Liver (tissue), 9 donors: ENCODE measurements around the gene PDE1C. TPM values are rescaled to one million over a fixed set of nuclear protein-coding genes. Genes with fewer than 3 reads are reported as not detected.

Source experiments
- DNase-seq: peaks from one replicate; pipeline ENCODE4 v3.0.0-alpha.2; 2017; ENCODE audit warnings: low spot score
- H3K27ac ChIP-seq, 2 donors: one replicate each; pipeline ENCODE4 v1.7.0; 2013; ENCODE audit warnings: inconsistent platforms in 2 of 2, low read length in 2 of 2, control low read depth in 1 of 2, low read depth in 1 of 2, mild to moderate bottlenecking in 1 of 2
- H3K27me3 ChIP-seq, 4 donors: one replicate each; pipeline versions ENCODE4 v1.6.1 to v1.7.0; 2013; ENCODE audit warnings: low read length in 3 of 4, inconsistent platforms in 1 of 4, mild to moderate bottlenecking in 1 of 4, moderate library complexity in 1 of 4; ENCODE audit not compliant: control insufficient read depth in 4 of 4, insufficient read depth in 4 of 4
- H3K36me3 ChIP-seq, 4 donors: one replicate each; pipeline versions ENCODE4 v1.6.1 to v1.7.0; 2013; ENCODE audit warnings: low read length in 3 of 4, mild to moderate bottlenecking in 3 of 4, low read depth in 1 of 4, moderate library complexity in 1 of 4; ENCODE audit not compliant: control insufficient read depth in 4 of 4, insufficient read depth in 3 of 4
- H3K4me1 ChIP-seq, 4 donors: one replicate each; pipeline versions ENCODE4 v1.6.1 to v1.7.0; 2013; ENCODE audit warnings: low read length in 3 of 4, mild to moderate bottlenecking in 3 of 4, moderate library complexity in 1 of 4; ENCODE audit not compliant: control insufficient read depth in 4 of 4, insufficient read depth in 4 of 4
- H3K4me3 ChIP-seq, 3 donors: one replicate each; pipeline versions ENCODE4 v1.6.1 to v1.7.0; 2013; ENCODE audit warnings: low read length in 3 of 3, control low read depth in 1 of 3, low read depth in 1 of 3, mild to moderate bottlenecking in 1 of 3
- H3K9ac ChIP-seq, 2 donors: one replicate each; pipeline ENCODE4 v1.7.0; 2013; ENCODE audit warnings: low read length in 2 of 2, mild to moderate bottlenecking in 2 of 2, moderate library complexity in 2 of 2, control low read depth in 1 of 2, low read depth in 1 of 2
- H3K9me3 ChIP-seq, 4 donors: one replicate each; pipeline versions ENCODE4 v1.6.1 to v1.7.0; 2013; ENCODE audit warnings: low read length in 3 of 4; ENCODE audit not compliant: control insufficient read depth in 4 of 4
- EGR1 ChIP-seq, 2 donors: IDR thresholded peaks; 2 replicates each; pipeline ENCODE4 v1.6.1; 2016 to 2018; ENCODE audit warnings: antibody characterized with exemption in 2 of 2, low read depth in 2 of 2
- FOXA1 ChIP-seq: IDR thresholded peaks from 2 replicates; pipeline ENCODE4 v1.6.1; 2016; ENCODE audit warnings: antibody characterized with exemption
- FOXA2 ChIP-seq: IDR thresholded peaks from 2 replicates; pipeline ENCODE4 v1.6.1; 2016; ENCODE audit warnings: antibody characterized with exemption
- GABPA ChIP-seq, 2 donors: IDR thresholded peaks in 1 of 2; conservative IDR thresholded peaks in 1 of 2; 2 replicates each; pipeline ENCODE4 v1.6.1; 2016; ENCODE audit warnings: antibody characterized with exemption in 2 of 2, mild to moderate bottlenecking in 1 of 2, moderate library complexity in 1 of 2
- HNF4A ChIP-seq, 2 donors: conservative IDR thresholded peaks; 2 replicates each; pipeline ENCODE4 v1.6.1; 2016; ENCODE audit warnings: antibody characterized with exemption in 2 of 2, mild to moderate bottlenecking in 2 of 2
- HNF4G ChIP-seq: IDR thresholded peaks from 2 replicates; pipeline ENCODE4 v1.6.1; 2016; ENCODE audit warnings: antibody characterized with exemption
- JUND ChIP-seq, 2 donors: IDR thresholded peaks; 2 replicates each; pipeline ENCODE4 v1.6.1; 2016; ENCODE audit warnings: antibody characterized with exemption in 2 of 2
- RAD21 ChIP-seq, 2 donors: IDR thresholded peaks; 2 replicates each; pipeline ENCODE4 v1.6.1; 2016; ENCODE audit warnings: antibody characterized with exemption in 2 of 2, mild to moderate bottlenecking in 2 of 2
- RXRA ChIP-seq, 2 donors: IDR thresholded peaks; 2 replicates each; pipeline ENCODE4 v1.6.1; 2017 to 2018; ENCODE audit warnings: antibody characterized with exemption in 2 of 2, mild to moderate bottlenecking in 1 of 2
- SP1 ChIP-seq: IDR thresholded peaks from 2 replicates; pipeline ENCODE4 v1.6.1; 2018; ENCODE audit warnings: antibody characterized with exemption, mild to moderate bottlenecking
- TAF1 ChIP-seq: conservative IDR thresholded peaks from 2 replicates; pipeline ENCODE4 v1.6.1; 2016; ENCODE audit warnings: antibody characterized with exemption, mild to moderate bottlenecking
- YY1 ChIP-seq: IDR thresholded peaks from 2 replicates; pipeline ENCODE4 v1.6.1; 2016; ENCODE audit warnings: antibody characterized with exemption, mild to moderate bottlenecking
- WGBS: extraction: QIAGEN DNeasy Blood & Tissue Kit; methylation state at CpG from one replicate; pipeline ENCODE4 v1.1.7; 2013; 5-methylcytosine and 5-hydroxymethylcytosine counted together
- polyA plus RNA-seq, 2 donors: library from polyadenylated mRNA; stranded (reverse) in 1 of 2; unstranded in 1 of 2; fragments of 200-250 nt in 1 of 2; fragments of >200 nt in 1 of 2; fragmentation: Nextera tagmentation in 1 of 2; extraction: Ambion mirVana in 1 of 2; gene quantifications; one replicate each; pipeline versions ENCODE4 v1.2.1 to v1.2.3, GENCODE V29; 2013 to 2015
- total RNA-seq, 2 donors: library from RNA; depleted of rRNA; stranded (reverse); fragments of >200 nt; gene quantifications; one replicate each; pipeline ENCODE4 v1.2.3, GENCODE V29; 2014
- TF ChIP-seq, protein P1 (sequence below): IDR thresholded peaks from 2 replicates; pipeline ENCODE4 v1.6.1; 2016; ENCODE audit warnings: antibody characterized with exemption, mild to moderate bottlenecking
- TF ChIP-seq, protein P2 (sequence below): fragments of 150-350 bp; IDR thresholded peaks from 2 replicates; pipeline ENCODE4 v1.5.1; 2017; ENCODE audit warnings: improper control_type of control experiment, low read depth, low read length; ENCODE audit not compliant: missing input control
- TF ChIP-seq, protein P3 (sequence below): IDR thresholded peaks from 2 replicates; pipeline ENCODE4 v1.6.1; 2016; ENCODE audit warnings: antibody characterized with exemption
- TF ChIP-seq, protein P4 (sequence below): IDR thresholded peaks from 2 replicates; pipeline ENCODE4 v1.6.1; 2016; ENCODE audit warnings: antibody characterized with exemption
- TF ChIP-seq, protein P5 (sequence below): IDR thresholded peaks from 2 replicates; pipeline ENCODE4 v1.6.1; 2016; ENCODE audit warnings: antibody characterized with exemption
- donor health status: healthy.
- donor health status: healthy.
- donor health status: healthy.
- donor health status: healthy.
- donor health status: healthy.

The PDE1C gene
- total and polyA plus RNA-seq, 4 donors: 0.05 to 0.92 (median 0.47) TPM; not detected in 1

DNA sequence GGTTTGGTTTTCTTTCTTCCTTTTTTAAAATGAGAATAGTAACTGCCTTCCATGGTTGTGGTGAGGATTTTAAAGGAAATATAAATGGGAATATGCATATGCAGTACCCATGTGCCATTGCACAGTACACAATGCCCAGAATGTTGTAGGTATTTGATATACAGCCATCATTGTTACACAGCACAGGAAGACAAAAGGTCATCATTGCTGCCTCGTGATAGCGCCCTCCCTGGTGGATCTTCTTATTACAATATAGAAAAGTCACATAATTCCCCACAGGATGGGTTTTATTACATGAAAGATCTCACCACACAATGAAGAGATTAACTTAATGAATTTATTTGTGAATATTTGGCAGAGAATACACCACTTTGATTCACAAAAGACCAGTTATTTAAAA lies 306.7 kb downstream of the PDE1C start:
- TF ChIP-seq, protein P1, sequence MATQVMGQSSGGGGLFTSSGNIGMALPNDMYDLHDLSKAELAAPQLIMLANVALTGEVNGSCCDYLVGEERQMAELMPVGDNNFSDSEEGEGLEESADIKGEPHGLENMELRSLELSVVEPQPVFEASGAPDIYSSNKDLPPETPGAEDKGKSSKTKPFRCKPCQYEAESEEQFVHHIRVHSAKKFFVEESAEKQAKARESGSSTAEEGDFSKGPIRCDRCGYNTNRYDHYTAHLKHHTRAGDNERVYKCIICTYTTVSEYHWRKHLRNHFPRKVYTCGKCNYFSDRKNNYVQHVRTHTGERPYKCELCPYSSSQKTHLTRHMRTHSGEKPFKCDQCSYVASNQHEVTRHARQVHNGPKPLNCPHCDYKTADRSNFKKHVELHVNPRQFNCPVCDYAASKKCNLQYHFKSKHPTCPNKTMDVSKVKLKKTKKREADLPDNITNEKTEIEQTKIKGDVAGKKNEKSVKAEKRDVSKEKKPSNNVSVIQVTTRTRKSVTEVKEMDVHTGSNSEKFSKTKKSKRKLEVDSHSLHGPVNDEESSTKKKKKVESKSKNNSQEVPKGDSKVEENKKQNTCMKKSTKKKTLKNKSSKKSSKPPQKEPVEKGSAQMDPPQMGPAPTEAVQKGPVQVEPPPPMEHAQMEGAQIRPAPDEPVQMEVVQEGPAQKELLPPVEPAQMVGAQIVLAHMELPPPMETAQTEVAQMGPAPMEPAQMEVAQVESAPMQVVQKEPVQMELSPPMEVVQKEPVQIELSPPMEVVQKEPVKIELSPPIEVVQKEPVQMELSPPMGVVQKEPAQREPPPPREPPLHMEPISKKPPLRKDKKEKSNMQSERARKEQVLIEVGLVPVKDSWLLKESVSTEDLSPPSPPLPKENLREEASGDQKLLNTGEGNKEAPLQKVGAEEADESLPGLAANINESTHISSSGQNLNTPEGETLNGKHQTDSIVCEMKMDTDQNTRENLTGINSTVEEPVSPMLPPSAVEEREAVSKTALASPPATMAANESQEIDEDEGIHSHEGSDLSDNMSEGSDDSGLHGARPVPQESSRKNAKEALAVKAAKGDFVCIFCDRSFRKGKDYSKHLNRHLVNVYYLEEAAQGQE: no peak
- TF ChIP-seq TAF1 (no peak), JUND (IDR thresholded peaks at IDR 0.05) (no peak), FOXA1 (no peak), SP1 (no peak), RXRA (IDR thresholded peaks at IDR 0.05) (no peak), RAD21 (IDR thresholded peaks at IDR 0.05) (no peak), HNF4G (no peak), EGR1 (IDR thresholded peaks at IDR 0.05; ENCODE audit: low read depth in 2 of 2) (no peak), GABPA (IDR thresholded peaks at IDR 0.05 in 1 of 2, conservative IDR thresholded peaks at IDR 0.05 in 1 of 2) (no peak), YY1 (no peak)
- TF ChIP-seq, protein P2, sequence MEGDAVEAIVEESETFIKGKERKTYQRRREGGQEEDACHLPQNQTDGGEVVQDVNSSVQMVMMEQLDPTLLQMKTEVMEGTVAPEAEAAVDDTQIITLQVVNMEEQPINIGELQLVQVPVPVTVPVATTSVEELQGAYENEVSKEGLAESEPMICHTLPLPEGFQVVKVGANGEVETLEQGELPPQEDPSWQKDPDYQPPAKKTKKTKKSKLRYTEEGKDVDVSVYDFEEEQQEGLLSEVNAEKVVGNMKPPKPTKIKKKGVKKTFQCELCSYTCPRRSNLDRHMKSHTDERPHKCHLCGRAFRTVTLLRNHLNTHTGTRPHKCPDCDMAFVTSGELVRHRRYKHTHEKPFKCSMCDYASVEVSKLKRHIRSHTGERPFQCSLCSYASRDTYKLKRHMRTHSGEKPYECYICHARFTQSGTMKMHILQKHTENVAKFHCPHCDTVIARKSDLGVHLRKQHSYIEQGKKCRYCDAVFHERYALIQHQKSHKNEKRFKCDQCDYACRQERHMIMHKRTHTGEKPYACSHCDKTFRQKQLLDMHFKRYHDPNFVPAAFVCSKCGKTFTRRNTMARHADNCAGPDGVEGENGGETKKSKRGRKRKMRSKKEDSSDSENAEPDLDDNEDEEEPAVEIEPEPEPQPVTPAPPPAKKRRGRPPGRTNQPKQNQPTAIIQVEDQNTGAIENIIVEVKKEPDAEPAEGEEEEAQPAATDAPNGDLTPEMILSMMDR: no peak
- TF ChIP-seq, protein P3, sequence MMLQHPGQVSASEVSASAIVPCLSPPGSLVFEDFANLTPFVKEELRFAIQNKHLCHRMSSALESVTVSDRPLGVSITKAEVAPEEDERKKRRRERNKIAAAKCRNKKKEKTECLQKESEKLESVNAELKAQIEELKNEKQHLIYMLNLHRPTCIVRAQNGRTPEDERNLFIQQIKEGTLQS: no peak
- WGBS: 18% methylated on average over 2 of the region's 2 CpGs

DNA sequence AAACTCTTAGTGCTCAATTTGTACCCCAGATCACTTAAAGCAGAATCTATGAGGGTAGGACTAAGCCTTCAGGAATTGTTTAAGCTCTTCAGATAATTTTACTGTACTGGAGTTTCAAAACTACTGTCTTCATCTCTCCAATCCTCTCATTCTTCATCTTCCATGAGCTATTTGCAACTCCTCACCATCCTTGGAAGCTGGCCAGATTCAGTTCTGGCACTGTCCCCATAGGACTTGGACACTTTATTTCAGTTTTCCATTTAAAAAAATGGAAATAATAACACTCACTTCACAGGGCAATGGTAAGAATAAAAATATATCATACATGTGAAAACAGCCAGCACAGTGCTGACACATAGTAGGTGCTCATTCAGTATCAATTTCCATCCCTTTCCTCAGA lies 308.6 kb downstream of the PDE1C start:
- Histone ChIP-seq H3K36me3 (no peaks in the 10 kb centered on the region), H3K4me3 (no peak overlapping the region), H3K9me3 (no peaks in the 10 kb centered on the region), H3K4me1 (no peaks in the 10 kb centered on the region), H3K27me3 (peaks cover 0 to 7% (median 0%) of the 10 kb centered on the region in 4 donors), H3K9ac (no peak overlapping the region), H3K27ac (no peak overlapping the region)
- no peak for DNase-seq
- TF ChIP-seq FOXA2 (no peak), FOXA1 (no peak)

More for the DNA sequence above, 306.7 kb downstream of the PDE1C start:
- Histone ChIP-seq H3K27ac (no peak overlapping the region), H3K36me3 (no peaks in the 10 kb centered on the region), H3K9me3 (no peaks in the 10 kb centered on the region), H3K4me1 (no peaks in the 10 kb centered on the region), H3K27me3 (peaks cover 0 to 7% (median 0%) of the 10 kb centered on the region in 4 donors), H3K4me3 (no peak overlapping the region), H3K9ac (no peak overlapping the region)
- no peak for DNase-seq

DNA sequence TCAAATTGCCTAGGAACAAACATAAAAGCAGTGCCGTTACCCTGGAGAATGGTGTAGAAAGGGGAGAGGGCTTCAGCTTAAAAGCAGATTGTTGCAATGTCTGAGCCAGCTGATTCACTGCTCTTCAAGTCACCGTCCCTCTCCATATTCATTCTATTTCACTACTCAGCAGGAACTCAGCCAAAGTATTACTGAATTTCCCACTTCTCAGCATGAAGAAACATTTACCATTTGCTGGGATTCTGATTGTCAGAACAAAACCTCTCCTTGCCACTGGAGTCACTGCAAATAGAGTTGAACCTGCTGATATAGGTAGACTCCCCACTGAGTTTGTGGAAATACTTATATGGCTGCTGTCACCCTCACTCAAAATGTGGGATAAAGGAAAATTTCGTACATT lies 311.5 kb downstream of the PDE1C start:
- no peak overlapping the region for H3K9ac ChIP-seq
- H3K9me3 ChIP-seq: no peaks in the 10 kb centered on the region
- no peak overlapping the region for H3K4me3 ChIP-seq
- no peaks in the 10 kb centered on the region for H3K36me3 ChIP-seq
- 50% methylated on average over 3 of the region's 3 CpGs for WGBS
- no peak overlapping the region for H3K27ac ChIP-seq
- no peak for DNase-seq
- peaks cover 0 to 2% (median 0%) of the 10 kb centered on the region in 4 donors for H3K27me3 ChIP-seq
- H3K4me1 ChIP-seq: no peaks in the 10 kb centered on the region
- TF ChIP-seq FOXA2: no peak
- TF ChIP-seq, protein P3: no peak
- TF ChIP-seq, protein P4, sequence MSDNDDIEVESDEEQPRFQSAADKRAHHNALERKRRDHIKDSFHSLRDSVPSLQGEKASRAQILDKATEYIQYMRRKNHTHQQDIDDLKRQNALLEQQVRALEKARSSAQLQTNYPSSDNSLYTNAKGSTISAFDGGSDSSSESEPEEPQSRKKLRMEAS: no peak
- TF ChIP-seq, protein P5, sequence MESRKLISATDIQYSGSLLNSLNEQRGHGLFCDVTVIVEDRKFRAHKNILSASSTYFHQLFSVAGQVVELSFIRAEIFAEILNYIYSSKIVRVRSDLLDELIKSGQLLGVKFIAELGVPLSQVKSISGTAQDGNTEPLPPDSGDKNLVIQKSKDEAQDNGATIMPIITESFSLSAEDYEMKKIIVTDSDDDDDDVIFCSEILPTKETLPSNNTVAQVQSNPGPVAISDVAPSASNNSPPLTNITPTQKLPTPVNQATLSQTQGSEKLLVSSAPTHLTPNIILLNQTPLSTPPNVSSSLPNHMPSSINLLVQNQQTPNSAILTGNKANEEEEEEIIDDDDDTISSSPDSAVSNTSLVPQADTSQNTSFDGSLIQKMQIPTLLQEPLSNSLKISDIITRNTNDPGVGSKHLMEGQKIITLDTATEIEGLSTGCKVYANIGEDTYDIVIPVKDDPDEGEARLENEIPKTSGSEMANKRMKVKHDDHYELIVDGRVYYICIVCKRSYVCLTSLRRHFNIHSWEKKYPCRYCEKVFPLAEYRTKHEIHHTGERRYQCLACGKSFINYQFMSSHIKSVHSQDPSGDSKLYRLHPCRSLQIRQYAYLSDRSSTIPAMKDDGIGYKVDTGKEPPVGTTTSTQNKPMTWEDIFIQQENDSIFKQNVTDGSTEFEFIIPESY: no peak
- TF ChIP-seq SP1: no peak
- no peak for TF ChIP-seq HNF4G
- no peak for TF ChIP-seq GABPA (IDR thresholded peaks at IDR 0.05 in 1 of 2, conservative IDR thresholded peaks at IDR 0.05 in 1 of 2)
- no peak for TF ChIP-seq YY1
- TF ChIP-seq HNF4A (conservative IDR thresholded peaks at IDR 0.05): no peak
- TF ChIP-seq FOXA1: no peak
- TF ChIP-seq, protein P2: no peak
- no peak for TF ChIP-seq RXRA (IDR thresholded peaks at IDR 0.05)
- TF ChIP-seq JUND (IDR thresholded peaks at IDR 0.05): no peak
- TF ChIP-seq TAF1: no peak
